CD4-positive, alpha-beta T cell treated with Interleukin-12 subunit alpha and Interleukin-12 subunit beta, for 1 hour (primary cell): ENCODE results near the gene MEGF10.
A peak's percentile ranks its signal among the peaks of the same experiment; 100 is the strongest.

Source experiments
- DNase-seq: peaks from one replicate; pipeline ENCODE4 v3.0.0-alpha.2; 2020

MEGF10 gene

GRCh38 chr5:127450046-127450445 is 159.4 kb downstream of the MEGF10 start:
- DNase-seq: no peak

- no peak for DNase-seq
Observed at GRCh38 chr5:127451096-127451495, 160.5 kb downstream of the MEGF10 start.

- no peak for DNase-seq
Observed at GRCh38 chr5:127452626-127453025, 162.0 kb downstream of the MEGF10 start.

DNA sequence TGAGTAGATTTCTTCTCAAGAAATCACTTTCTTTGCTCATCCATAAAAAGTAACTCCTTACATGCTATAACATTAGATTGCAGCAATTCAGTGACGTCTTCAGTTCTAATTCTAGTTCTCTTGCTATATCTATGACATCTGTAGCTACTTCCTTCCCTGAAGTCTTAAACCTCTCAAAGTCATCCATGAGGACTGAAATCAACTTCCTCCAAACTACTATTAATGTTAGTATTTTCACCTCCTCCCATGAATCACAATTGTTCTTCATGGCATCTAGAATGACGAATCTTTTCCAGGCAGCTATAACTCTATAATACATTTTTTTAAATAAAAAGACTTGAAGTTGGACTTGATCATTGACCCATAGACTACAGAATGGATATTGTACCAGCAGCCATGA is 180.6 kb downstream of the MEGF10 start:
- DNase-seq: no peak

- DNase-seq: no peak
Observed at GRCh38 chr5:127472700-127473099, 182.1 kb downstream of the MEGF10 start.

GRCh38 chr5:127486471-127486870 is 195.9 kb downstream of the MEGF10 start:
- DNase-seq: no peak

DNA sequence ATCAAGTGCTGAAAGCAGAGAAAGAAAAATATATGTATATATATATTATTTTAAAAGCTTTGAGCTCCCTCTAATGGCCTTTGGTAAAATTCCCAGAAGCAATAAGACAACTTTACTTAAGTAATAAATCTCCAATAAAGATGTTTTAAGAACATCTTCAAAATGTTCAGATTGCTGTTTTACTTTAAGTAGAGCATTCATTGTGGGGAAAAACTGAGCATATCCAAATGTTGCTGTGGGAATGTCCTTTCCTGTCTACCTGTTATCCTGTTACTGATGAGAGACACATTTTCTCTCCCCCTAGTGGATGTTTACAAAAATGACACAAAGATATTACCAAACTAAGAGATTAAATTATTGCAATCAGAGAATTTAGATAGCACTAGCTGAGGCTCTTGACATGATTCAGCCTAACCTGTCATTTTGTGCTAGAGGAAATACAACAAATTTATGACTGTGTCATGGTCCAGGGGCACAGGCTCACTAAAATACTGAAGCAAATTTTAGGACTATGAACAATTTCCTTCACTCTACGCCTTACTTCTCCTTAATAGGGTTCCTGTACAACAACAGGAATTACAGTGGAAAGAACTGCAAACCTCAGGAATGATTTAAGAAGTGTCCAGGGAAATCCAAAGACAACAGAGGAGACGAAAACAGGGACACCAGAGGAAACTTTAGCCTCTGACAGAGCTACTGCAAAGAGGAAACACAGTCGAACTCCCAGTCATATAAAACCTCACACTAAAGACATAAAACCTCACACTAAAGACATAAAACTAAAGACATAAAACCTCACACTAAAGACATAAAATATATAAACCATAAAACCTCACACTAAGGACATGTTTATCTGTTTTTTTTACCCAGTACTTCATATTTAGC is 202.5 kb downstream of the MEGF10 start:
- DNase-seq: peak; percentile 37

GRCh38 chr5:127498548-127498947 is 208.0 kb downstream of the MEGF10 start:
- DNase-seq: no peak

GRCh38 chr5:127505905-127506304 is 215.3 kb downstream of the MEGF10 start:
- DNase-seq: no peak

DNA sequence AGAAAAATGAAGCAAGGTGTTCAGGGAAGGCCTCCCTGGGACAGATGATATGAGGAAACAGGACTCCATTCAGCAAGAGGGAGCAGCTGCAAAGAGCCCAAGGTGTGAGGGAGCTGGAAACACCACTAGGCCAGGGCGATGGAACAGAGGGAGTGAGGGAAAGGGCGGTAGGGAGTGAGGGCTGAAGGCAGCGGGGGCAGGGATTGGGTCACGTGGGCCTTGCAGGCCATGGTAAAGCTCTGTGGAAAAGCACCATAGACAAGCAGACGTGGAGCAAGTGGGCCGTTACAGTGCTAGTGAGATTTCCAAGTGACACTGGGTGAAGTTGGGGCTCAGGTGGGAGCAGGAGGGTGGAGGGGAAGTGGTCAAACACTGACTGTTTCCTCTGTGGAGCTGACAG is 216.0 kb downstream of the MEGF10 start:
- no peak for DNase-seq

GRCh38 chr5:127508644-127509373 is 218.2 kb downstream of the MEGF10 start:
- DNase-seq: no peak
